Uterus (tissue), 4 donors: ENCODE data around the gene CDH4. TPM values are rescaled to one million over a fixed set of nuclear protein-coding genes. Genes with fewer than 3 reads are reported as not detected.

ENCODE experiments used
- DNase-seq, 2 donors: peaks; one replicate each; pipeline ENCODE4 v3.0.0-alpha.2; 2019 to 2020
- H3K27ac ChIP-seq, 2 donors: fragments of 200-600 bp; sonication (generic); 1 replicate in 1 of 2; 2 replicates in 1 of 2; pipeline ENCODE4 v1.5.1; 2016 to 2018
- H3K27me3 ChIP-seq, 2 donors: fragments of 200-600 bp; sonication (generic); one replicate each; pipeline ENCODE4 v1.5.1; 2018 to 2019; ENCODE audit warnings: control low read depth in 1 of 2
- H3K36me3 ChIP-seq, 2 donors: fragments of 200-600 bp; sonication (generic); one replicate each; pipeline ENCODE4 v1.5.1; 2019; ENCODE audit warnings: control low read depth in 1 of 2
- H3K4me1 ChIP-seq, 2 donors: fragments of 200-600 bp; sonication (generic); one replicate each; pipeline ENCODE4 v1.5.1; 2018 to 2019; ENCODE audit warnings: control low read depth in 1 of 2
- H3K4me3 ChIP-seq, 2 donors: fragments of 200-600 bp; sonication (generic); 1 replicate in 1 of 2; 2 replicates in 1 of 2; pipeline ENCODE4 v1.5.1; 2018 to 2019; ENCODE audit warnings: mild to moderate bottlenecking in 1 of 2
- H3K9me3 ChIP-seq, 2 donors: fragments of 200-600 bp; sonication (generic); one replicate each; pipeline ENCODE4 v1.5.1; 2019; ENCODE audit warnings: control low read depth in 1 of 2
- CTCF ChIP-seq, 4 experiments: fragments of 200-600 bp in 2 of 4; fragments of 450-650 bp in 2 of 4; sonication (generic) in 2 of 4; IDR thresholded peaks; one replicate each; pipeline ENCODE4 v1.5.1; 2016 to 2019; ENCODE audit warnings: antibody characterized with exemption in 4 of 4, mild to moderate bottlenecking in 2 of 4, moderate library complexity in 1 of 4
- POLR2A ChIP-seq, 2 donors: fragments of 450-650 bp; IDR thresholded peaks; one replicate each; pipeline ENCODE4 v1.6.1; 2016; ENCODE audit warnings: antibody characterized with exemption in 2 of 2, mild to moderate bottlenecking in 1 of 2, moderate library complexity in 1 of 2
- intact Hi-C: fragments of 100-400 bp; cut with DNase I; formaldehyde crosslinking; loops from one replicate; pipeline ENCODE4 v1.15.1; 2023; ENCODE audit warnings: low total_unique reads
- total RNA-seq, 4 donors: library from RNA; depleted of rRNA in 3 of 4; stranded (reverse); fragments of >200 nt in 3 of 4; gene quantifications; one replicate each; pipeline versions ENCODE4 v1.1.0 to v1.2.4, GENCODE V29; 2014 to 2023
- donor health status: DM: yes; HTN: yes; CAD: no.

Gene CDH4
- total RNA-seq, 4 donors from 2014 or later, result under 0.01 to 0.55 TPM; not detected in 2

GRCh38 chr20:61376541-61377240, 124.6 kb downstream of the CDH4 start:
- Histone ChIP-seq H3K36me3 (no peaks in the 10 kb centered on the region), H3K27me3 (no peaks in the 10 kb centered on the region), H3K4me1 (no peaks in the 10 kb centered on the region), H3K27ac (no peak overlapping the region), H3K9me3 (no peaks in the 10 kb centered on the region), H3K4me3 (no peak overlapping the region)
- intact Hi-C loops, result no loop called here
- TF ChIP-seq CTCF (IDR thresholded peaks at IDR 0.05) (no peak), POLR2A (IDR thresholded peaks at IDR 0.05) (no peak)
- no peak for DNase-seq

DNA sequence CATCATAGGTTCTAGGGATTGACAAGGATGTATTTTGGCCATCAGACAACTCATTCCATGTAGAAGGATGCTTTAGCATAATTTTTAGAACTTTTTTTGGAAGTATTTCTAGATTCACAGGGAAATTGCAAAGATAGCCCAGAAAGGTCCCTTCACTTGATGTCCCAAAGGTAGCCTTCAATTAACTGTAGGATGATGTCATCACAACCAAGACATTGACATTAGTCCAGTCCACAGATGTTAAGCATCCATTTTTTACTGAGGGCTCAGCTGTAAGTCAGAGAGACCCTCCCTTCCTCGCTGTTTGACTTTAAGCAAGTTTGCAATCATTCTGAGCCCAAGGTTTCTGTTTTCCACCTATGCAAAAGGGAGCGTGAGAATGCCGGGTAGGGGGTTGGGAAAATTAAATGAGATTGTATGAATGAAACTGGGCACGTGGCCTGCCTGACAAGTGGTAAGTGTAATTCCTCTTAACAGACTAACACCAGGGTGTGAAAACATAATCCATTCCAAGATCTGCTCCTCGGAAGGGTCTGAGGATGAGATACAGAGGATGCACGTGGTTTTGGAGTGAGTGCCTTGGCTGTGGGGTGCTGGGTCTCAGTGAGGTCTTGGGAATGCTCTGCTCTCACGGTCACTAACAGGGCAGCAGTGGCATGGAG, 126.8 kb downstream of the CDH4 start:
- DNase-seq, result no peak
- intact Hi-C loops, result no loop called here
- H3K36me3 ChIP-seq, result no peaks in the 10 kb centered on the region
- H3K27me3 ChIP-seq, result no peaks in the 10 kb centered on the region
- no peaks in the 10 kb centered on the region for H3K9me3 ChIP-seq
- no peak overlapping the region for H3K27ac ChIP-seq
- TF ChIP-seq POLR2A (IDR thresholded peaks at IDR 0.05), result no peak
- TF ChIP-seq CTCF (IDR thresholded peaks at IDR 0.05), result no peak
- H3K4me3 ChIP-seq, result no peak overlapping the region
- no peaks in the 10 kb centered on the region for H3K4me1 ChIP-seq

DNA sequence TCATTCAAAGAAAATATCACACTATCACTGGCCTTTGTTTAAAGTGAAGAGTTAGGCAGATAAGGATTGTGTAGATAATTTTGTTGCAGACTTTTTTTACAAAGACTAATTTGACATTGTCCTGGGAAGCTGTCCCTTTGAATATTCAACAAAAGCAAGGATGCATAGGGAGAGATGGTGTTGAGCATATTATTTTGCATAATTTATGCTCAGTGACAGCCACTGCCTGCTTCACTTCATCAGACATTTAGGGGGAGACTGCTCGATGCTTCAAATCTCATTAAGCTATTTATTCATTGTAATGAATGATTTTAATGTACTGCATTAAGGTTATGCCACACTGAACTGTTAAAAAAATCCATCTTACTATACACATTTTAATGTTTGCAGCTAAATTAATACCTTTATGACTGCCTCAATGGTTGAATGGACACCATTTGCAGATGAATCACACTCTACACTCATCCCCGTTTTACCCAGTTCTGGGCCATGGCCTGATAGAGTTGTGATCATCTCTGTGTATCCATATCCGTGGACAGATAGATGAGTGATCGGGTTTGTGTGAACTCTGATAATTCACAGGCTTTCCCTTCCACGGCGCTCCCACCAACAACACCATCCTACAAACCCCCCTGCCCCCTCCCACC, 128.0 kb downstream of the CDH4 start:
- Histone ChIP-seq H3K4me1 (no peaks in the 10 kb centered on the region), H3K27me3 (no peaks in the 10 kb centered on the region), H3K36me3 (no peaks in the 10 kb centered on the region), H3K4me3 (no peak overlapping the region), H3K27ac (no peak overlapping the region), H3K9me3 (no peaks in the 10 kb centered on the region)
- no peak for DNase-seq
- intact Hi-C loops, result no loop called here
- TF ChIP-seq POLR2A (IDR thresholded peaks at IDR 0.05) (no peak), CTCF (IDR thresholded peaks at IDR 0.05) (no peak)

GRCh38 chr20:61380545-61380915, 128.5 kb downstream of the CDH4 start:
- Histone ChIP-seq H3K27ac (no peak overlapping the region), H3K27me3 (no peaks in the 10 kb centered on the region), H3K9me3 (no peaks in the 10 kb centered on the region), H3K4me3 (no peak overlapping the region), H3K36me3 (no peaks in the 10 kb centered on the region), H3K4me1 (no peaks in the 10 kb centered on the region)
- DNase-seq, result no peak
- intact Hi-C loops, result no loop called here
- TF ChIP-seq POLR2A (IDR thresholded peaks at IDR 0.05), result no peak
- TF ChIP-seq CTCF (IDR thresholded peaks at IDR 0.05), result no peak

DNA sequence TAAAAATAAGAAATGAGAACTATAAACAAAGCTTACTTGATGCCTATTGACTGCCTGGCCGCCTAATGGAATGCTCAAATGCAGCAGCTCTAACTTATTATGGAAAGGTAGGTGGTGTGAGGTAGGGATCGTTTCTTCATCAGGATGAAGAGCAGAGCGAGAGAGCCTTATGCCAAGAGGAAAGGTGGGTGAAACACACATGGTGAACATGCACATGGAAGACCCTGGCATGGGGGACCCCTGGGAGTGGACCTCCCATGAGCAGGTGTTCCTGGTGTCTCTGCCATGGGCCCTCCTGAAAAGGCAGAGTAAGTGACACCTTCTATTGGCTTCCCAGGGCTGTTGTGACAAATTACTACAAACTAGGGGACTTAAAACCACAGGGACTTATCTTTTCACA, 130.1 kb downstream of the CDH4 start:
- no peak for DNase-seq
- intact Hi-C loops, result no loop called here
- Histone ChIP-seq H3K27ac (no peak overlapping the region), H3K4me1 (no peaks in the 10 kb centered on the region), H3K27me3 (no peaks in the 10 kb centered on the region), H3K9me3 (no peaks in the 10 kb centered on the region), H3K36me3 (no peaks in the 10 kb centered on the region), H3K4me3 (no peak overlapping the region)
- TF ChIP-seq CTCF (IDR thresholded peaks at IDR 0.05) (no peak), POLR2A (IDR thresholded peaks at IDR 0.05) (no peak)
